ENCODE measurements around the gene ABLIM3. TPM values are rescaled to one million over a fixed set of nuclear protein-coding genes. Genes with fewer than 3 reads are reported as not detected.

Gene ABLIM3
- total and polyA plus RNA-seq, 2 experiments from 2014 or later: 0.19 to 2.2 TPM

GRCh38 chr5:149254506-149254905 lies 113.2 kb downstream of the ABLIM3 start:
- no peak overlapping the region for H2AFZ ChIP-seq
- DNase-seq (ENCODE audit: low spot score): peak; percentile 68
- Mint-ChIP-seq H3K27me3 (ENCODE audit: insufficient read depth, low read depth, poor library complexity) (peaks cover 6% of the 10 kb centered on the region), H3K27ac (no peak overlapping the region), H3K36me3 (ENCODE audit: low read depth) (no peaks in the 10 kb centered on the region), H3K4me1 (no peaks in the 10 kb centered on the region), H3K9me3 (no peaks in the 10 kb centered on the region), H3K4me3 (no peak overlapping the region)
- no peaks in the 10 kb centered on the region for H3K79me2 ChIP-seq (replicated peaks; ENCODE audit: insufficient read depth)
- no peaks in the 10 kb centered on the region for H3F3A ChIP-seq (replicated peaks; ENCODE audit: low read depth)
- no peaks in the 10 kb centered on the region for H3K27me3 ChIP-seq (ENCODE audit: insufficient read depth)
- TF ChIP-seq REST (IDR thresholded peaks at IDR 0.05; ENCODE audit: unreplicated experiment) (peak; percentile 75), STAT1 (IDR thresholded peaks at IDR 0.05; ENCODE audit: unreplicated experiment) (no peak)
- no peak overlapping the region for H3K4me2 ChIP-seq
- no peak overlapping the region for H3K4me3 ChIP-seq
- no peaks in the 10 kb centered on the region for H3K9me2 ChIP-seq (ENCODE audit: insufficient read depth)
- H3K27ac ChIP-seq (ENCODE audit: low read depth): no peak overlapping the region
- H3K36me3 ChIP-seq (ENCODE audit: insufficient read depth): no peaks in the 10 kb centered on the region
- H4K20me1 ChIP-seq (replicated peaks; ENCODE audit: insufficient read depth): no peaks in the 10 kb centered on the region
- H3K4me1 ChIP-seq (ENCODE audit: insufficient read depth): no peaks in the 10 kb centered on the region
- ATAC-seq: peak; percentile 85

GRCh38 chr5:149256451-149256850 lies 115.2 kb downstream of the ABLIM3 start:
- no peak overlapping the region for H3K27ac ChIP-seq (ENCODE audit: low read depth)
- no peaks in the 10 kb centered on the region for H3K9me2 ChIP-seq (ENCODE audit: insufficient read depth)
- no peak for ATAC-seq
- H3K4me3 ChIP-seq: no peak overlapping the region
- Mint-ChIP-seq H3K27ac (no peak overlapping the region), H3K27me3 (ENCODE audit: insufficient read depth, low read depth, poor library complexity) (peaks cover 6% of the 10 kb centered on the region), H3K9me3 (no peaks in the 10 kb centered on the region), H3K4me3 (no peak overlapping the region), H3K36me3 (ENCODE audit: low read depth) (no peaks in the 10 kb centered on the region), H3K4me1 (no peaks in the 10 kb centered on the region)
- H3K79me2 ChIP-seq (replicated peaks; ENCODE audit: insufficient read depth): no peaks in the 10 kb centered on the region
- H3K4me1 ChIP-seq (ENCODE audit: insufficient read depth): no peaks in the 10 kb centered on the region
- no peaks in the 10 kb centered on the region for H3K27me3 ChIP-seq (ENCODE audit: insufficient read depth)
- H3F3A ChIP-seq (replicated peaks; ENCODE audit: low read depth): no peaks in the 10 kb centered on the region
- H3K4me2 ChIP-seq: no peak overlapping the region
- H4K20me1 ChIP-seq (replicated peaks; ENCODE audit: insufficient read depth): no peaks in the 10 kb centered on the region
- H3K36me3 ChIP-seq (ENCODE audit: insufficient read depth): no peaks in the 10 kb centered on the region
- DNase-seq (ENCODE audit: low spot score): no peak
- H2AFZ ChIP-seq: no peak overlapping the region
- TF ChIP-seq POLR2AphosphoS5 (IDR thresholded peaks at IDR 0.05; ENCODE audit: low read depth) (no peak), JUNB (IDR thresholded peaks at IDR 0.05; ENCODE audit: unreplicated experiment) (no peak), CREB1 (CRISPR knock-in tag; IDR thresholded peaks at IDR 0.05; ENCODE audit: low read depth) (no peak), ETS1 (IDR thresholded peaks at IDR 0.05) (no peak), CTCF (conservative IDR thresholded peaks at IDR 0.05; ENCODE audit: low read depth in 2 of 2) (no peak), ZNF114 (CRISPR knock-in tag; IDR thresholded peaks at IDR 0.05) (no peak), REST (IDR thresholded peaks at IDR 0.05; ENCODE audit: unreplicated experiment) (no peak), EZH2phosphoT487 (IDR thresholded peaks at IDR 0.05; ENCODE audit: unreplicated experiment) (no peak)

Data from GM23338 (cell line).